Activated CD4-positive, alpha-beta T cell treated with anti-CD3 and anti-CD28 coated beads, Interleukin-2, amount 50 U/mL, for 1 hour (primary cell): ENCODE data around the gene CASTOR1.
"Not testable (repeated sequence)": the region's sequence is repeated elsewhere in the genome, so short reads cannot be mapped to it uniquely, and the experiment has no call there.

Experiments used
- DNase-seq: peaks from one replicate; pipeline ENCODE4 v3.0.0-alpha.2; 2020

Gene CASTOR1

DNA sequence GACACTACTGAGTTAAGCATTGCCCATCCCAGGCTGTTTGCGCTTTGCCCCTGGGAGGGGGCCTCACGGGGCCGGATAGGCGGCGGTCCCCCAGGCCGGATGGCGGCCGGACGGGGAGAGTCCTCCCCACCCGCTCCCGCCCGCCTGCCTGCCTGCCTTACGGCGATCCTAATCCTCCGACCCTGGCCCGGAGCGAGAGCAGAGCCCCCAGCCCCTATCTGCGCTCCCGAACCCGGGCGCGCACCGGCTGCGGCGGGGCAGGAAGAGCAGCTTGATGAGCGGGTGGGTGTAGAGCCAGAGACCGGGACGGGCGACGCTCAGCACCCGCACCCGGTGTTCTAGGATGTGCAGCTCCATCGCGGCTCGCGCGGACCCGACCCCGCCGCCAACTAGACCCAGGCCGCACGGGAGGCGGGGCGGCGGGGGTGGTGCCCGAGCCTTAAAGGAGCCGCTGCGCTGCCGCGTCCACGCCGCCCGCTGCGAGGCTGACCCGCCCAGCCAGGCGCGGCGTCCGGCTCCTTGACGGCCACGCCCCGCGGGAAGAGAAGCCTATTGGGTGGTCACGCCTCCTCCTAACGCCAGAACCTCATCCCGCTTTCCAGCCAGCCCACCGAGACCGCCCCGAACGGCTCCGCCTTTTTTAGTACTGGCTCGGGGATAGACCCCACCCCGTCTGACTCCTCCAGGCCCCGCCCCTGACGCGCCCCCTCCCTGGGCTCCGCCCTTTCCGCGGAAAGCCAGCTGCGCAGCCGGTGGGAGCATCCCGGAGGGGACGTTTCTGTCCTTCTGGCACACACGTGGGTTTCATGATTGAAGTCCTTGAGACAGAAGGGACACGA is at the start of gene CASTOR1:
CASTOR1 (minus strand) TSS at position 365 of the 839 bp plus-strand sequence; CDS start at position 357, 8 bp downstream.
- DNase-seq: peak; percentile 83

DNA sequence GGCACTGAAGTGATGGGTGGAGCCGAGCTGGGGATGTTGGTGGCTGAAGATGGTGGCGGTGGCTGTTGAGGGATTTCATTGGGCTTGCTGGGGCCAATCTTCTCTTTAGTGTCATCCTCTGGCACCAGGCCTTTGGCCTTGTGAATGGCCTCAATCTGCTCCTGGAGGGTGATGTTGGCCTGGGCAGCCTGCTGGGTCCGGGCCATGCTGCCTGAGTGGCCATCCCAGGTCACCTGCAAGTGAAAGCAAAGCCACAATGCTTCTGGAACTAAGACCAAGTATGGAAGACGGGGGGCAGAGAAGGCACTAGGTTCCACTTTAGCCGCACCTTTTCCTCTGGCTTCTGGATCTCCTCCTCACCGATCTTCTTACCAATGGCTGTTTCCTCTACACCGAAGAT is 49.5 kb upstream of the CASTOR1 start:
- DNase-seq: no peak

DNA sequence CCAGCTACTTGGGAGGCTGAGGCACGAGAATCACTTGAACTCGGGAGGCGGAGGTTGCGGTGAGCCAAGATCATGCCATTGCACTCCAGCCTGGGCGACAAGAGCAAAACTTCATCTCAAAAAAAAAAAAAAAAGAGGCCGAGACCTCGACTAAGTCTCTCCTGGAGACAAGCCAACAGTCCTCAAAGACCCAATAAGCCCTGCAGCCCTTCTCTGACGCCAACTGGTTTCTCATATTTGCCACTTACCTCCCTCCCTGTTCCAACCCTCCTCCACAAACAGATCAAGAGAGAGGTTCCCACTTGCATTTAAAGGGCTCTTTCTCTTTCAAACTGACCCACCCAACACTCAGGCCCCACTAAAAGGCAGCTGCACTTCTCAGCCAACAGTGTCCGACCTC is 49.0 kb upstream of the CASTOR1 start:
- not testable (repeated sequence) for DNase-seq

DNA sequence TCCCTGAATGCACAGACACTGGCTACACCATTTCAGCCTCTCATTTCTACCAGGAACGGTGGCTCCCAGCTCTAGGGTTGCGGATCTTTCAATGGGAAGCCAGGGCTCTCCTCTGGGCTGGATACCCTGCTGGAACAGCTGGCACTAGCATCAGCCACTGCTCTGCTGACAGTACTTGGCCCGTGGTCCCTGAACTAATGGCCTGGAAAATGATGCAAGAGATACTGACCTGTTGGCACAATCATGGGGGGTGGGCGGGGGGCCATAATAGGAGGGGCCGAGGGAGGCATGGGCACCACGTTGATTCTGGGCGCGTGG is 48.1 kb upstream of the CASTOR1 start:
- no peak for DNase-seq

DNA sequence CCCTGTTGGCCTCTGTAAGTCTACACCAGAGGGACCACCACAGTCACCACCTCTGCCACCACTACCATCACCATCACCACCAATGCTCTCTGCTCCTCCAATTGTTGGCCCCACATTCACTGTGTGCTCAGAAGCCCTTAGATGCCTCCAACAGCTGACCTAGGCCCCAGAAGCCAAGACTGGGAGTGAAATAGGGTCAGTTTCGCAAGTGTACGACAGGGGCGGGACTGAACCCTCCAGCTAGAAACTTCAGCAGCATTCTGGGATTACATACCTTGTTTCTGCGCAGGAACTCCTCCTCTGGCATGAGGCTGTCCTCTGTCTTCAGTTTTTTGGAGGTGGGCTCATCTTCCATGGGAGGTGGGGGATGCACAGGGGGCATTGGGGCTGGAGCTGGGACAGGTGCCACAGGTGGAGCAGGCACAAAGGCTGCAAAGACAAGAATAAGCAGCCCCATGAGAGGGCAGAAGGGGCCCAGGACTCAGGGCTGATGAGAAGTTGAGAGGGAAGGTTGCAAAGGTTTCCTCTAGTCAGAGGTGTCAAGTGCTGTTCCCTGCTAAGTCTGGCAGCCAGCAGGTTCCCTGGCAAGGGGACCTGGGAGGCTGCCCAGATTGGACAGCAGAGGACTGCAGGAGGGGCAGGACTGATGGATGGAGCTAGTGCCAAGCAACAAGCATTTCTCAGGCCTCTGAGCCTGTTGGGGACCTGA is 47.6 kb upstream of the CASTOR1 start:
- no peak for DNase-seq

DNA sequence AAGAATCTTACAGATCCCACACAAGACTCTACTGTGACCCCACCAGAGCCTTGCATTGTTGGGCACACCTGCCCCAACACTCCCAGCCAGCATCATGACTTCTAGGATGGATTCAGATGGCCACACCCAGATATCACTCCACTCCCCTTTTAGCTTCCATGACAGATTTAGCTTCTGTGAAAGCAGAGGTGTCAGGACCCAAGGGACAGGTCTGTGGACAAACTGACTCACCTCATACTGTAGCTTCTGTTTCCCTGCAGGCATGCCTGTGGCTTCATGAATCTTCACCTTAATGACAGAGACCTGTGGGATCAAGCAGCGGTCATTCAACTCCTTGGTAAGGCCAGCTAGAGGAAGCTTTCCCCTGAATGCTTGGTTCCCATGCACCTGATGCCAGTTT is 45.9 kb upstream of the CASTOR1 start:
- no peak for DNase-seq

DNA sequence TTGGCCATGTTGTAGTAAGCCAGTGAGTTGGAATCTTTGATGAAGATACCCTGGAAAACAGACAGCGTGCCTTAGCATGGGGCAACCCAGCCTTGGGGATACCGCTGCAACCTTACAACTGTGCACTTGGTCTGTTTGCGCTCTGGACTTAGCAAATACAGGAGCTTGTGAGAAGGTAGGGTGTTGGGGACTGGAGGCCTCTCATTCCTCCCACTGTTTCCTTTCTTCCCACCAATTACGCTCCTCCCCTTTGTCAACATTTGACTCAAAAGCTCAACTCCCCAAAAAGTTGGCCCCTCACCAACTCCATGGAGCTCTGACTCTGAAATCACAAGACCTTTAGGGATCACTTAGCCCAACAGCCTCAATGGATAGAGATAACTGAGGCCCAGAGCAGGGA is 45.3 kb upstream of the CASTOR1 start:
- no peak for DNase-seq

DNA sequence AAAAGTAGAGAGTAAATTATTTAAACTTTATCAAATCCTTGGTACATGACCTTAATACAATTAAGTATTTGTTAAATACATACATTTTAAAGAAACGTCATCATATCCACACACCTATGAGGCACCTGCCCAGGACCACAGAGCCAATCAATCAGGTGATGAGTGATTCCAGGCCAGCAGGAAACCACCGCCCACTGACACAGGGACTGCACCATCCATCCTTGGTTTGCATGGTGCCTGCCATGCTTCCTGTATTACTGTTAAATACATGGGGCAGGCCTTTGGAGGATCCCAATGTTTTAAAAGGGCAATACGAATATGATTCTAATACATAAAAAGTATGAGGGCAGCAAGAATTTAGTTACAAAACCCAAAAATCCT is 44.4 kb upstream of the CASTOR1 start:
- DNase-seq: no peak

DNA sequence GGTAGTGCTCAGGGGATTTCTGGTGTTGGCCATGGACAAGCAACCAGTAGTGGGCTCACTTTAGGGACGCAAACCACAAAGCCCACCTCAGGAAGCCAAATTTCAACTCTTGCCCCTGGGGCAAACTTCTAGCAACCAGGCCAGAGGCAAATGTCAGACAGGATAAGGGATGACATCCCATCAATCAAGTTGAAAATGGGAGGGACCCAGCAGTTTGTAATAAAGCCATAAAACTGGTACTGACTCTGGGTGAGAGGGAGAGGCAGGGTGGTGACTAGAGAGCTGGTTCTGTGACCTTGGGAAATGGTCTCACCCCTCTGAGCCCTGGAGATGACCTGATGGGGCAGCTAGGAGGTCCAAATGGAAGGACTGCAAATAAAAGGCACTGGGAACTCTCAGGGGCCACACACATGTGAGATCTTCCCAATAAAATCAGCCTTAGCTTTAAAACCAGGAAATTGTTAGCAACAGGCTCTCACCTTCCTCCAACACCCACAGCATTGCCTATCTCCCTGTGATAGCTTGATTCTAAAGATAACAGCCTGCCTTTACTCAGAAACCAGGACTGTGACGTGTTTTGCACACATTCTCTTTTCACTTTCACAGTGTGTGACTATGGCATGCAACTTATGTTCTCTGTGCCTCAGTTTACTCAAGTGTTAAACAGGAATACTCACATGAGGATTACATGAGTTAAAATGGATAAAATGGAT is 43.8 kb upstream of the CASTOR1 start:
- no peak for DNase-seq

DNA sequence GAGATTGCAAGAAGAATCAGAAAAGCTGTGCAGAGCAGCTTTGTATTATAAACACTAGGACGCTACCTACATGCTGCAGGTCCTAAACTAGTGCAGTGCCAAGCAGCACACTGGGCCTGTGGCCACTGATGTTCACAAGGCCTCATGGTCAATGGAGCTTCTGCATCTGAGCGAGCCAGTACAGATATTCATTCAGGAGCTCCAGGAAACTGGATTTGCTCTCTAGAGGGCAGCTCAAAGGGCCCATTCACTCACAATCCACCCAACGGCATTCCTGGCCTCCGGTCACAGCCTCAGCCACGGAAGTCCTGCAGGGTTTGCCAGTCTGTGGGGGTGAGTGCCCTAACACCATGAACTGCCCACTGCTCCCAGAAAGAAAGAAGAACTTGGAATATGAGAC is 43.2 kb upstream of the CASTOR1 start:
- no peak for DNase-seq

DNA sequence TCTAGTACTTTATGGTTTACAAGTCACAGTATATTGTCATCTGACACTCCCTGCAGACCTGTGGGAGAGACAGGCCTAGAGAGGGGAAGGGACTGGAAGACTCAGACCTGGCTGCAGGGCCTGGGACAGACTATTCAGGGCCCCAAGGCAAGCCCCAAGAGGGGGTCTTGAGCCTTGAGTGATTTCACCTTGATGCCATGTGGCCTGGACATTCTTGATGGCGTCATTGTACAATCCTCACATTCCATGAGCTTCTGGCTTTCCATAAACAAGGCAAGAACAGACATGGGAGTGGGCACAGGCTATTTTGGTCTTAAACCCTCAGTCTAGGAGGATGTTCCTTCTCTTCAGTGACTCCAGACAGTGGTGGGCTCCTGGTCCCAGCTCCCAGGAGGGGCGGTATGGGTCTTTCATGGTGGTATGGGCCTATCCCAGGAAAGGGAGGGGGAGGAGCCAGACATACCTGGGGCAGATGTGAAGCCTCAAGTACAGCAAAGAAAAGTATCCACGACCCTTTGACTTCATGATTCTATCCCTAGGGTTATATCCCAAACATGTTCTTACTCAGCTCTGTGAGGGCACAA is 39.3 kb upstream of the CASTOR1 start:
- no peak for DNase-seq

DNA sequence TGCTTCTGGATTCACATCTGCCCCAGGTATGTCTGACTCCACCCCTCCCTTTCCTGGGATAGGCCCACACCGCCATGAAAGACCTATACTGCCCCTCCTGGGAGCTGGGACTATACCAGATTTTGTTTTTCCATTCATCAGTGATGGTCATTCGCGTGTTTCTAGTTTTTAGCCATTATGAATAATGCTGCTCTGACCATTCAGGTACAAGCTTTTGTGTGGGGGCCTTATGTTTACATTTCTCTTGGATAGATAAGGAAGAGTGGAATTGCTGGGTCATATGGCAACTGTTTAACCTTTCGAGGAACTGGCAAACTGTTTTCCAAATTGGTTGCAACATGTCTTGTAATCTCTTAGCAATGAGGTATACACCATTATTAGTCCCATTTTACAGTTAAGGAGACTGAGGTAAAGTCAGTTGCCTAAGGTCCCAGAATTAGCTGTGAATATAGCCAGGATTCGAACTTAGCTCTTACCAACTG is 38.6 kb upstream of the CASTOR1 start:
- DNase-seq: no peak

DNA sequence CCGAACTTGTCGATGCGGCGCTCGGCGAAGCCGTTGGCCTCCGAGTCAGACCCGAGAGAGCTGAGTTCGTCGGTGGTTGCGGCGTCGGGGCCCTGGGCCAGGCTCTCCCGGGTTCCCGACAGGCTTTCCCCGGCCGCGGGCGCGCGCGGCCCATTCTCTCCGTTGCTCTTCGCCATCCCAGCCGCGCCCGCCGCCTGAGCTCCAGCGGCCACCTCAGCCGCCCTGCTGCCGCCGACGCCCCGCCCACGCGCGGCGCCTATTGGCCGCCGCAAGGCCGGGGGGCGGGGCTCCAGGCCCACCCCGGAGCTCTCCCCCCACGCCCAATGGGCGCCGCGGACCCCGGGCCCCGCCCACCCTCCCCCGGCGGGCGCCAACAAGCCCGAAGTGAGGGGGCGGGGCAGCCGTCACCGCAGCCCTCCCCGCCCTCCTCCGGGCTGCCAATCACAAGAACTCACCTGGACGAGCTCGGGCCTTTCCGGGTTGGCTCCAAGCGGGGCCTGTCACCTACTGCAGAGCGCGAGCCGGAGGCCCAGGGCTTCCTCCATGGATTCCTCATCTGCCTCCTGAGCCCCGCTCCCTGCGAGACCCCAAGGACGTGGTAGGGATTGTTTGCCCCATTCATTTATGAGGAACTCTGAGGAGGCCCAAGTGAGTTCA is 37.5 kb upstream of the CASTOR1 start, which contains the start of gene TBC1D10A:
TBC1D10A (minus strand) TSS at position 236 of the 657 bp plus-strand sequence; CDS start at position 176, 60 bp downstream.
- DNase-seq: peak; percentile 93

DNA sequence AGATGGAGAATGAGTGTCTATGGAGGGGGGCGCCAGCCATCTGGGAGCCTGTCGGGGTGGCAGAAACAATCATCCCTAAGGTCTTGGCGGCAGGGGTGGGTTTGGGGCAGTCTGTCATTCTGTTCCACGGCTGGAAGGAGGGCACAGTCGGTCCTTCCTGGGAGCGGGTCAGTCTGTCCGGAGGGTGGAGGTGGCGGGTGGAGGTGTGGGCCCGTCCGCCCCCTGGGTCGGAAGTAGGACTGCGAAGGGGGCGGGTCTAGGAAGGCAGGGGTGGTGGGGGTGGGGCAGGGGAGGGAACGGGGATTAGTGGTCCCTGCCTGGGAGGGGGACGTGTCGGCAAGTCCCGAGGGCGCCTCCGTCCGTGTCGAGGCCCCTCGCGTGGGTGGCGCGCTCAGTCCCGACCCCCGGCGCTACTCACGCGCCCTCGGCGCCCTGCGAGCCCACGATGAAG is 37.0 kb upstream of the CASTOR1 start:
- peak; percentile 17 for DNase-seq

DNA sequence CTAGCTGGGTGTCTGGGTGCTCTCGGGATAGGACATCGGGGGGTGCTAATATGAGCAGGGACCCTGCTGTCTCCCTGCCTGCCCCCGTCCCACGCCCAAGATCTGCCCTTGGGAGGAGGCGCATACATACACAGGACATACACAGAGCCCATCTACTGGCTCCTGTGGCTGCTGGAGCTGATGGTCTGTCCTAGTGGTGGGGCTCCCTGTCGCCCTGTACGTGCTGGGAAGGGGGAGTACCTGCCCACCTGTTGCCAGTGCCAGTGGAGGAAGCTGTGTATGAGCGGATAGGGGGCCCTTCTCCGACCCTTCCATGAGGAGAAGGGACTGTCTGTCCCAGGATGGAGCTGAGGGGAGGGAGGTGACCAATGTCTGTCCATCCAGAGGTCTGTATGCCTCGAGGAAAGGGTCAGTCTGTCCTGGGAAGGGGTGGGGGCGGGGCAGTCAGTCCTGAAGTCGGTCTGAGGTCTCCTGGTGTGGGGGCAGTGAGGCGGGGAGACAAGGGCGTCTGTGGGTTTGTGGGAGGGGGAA is 36.5 kb upstream of the CASTOR1 start:
- no peak for DNase-seq

DNA sequence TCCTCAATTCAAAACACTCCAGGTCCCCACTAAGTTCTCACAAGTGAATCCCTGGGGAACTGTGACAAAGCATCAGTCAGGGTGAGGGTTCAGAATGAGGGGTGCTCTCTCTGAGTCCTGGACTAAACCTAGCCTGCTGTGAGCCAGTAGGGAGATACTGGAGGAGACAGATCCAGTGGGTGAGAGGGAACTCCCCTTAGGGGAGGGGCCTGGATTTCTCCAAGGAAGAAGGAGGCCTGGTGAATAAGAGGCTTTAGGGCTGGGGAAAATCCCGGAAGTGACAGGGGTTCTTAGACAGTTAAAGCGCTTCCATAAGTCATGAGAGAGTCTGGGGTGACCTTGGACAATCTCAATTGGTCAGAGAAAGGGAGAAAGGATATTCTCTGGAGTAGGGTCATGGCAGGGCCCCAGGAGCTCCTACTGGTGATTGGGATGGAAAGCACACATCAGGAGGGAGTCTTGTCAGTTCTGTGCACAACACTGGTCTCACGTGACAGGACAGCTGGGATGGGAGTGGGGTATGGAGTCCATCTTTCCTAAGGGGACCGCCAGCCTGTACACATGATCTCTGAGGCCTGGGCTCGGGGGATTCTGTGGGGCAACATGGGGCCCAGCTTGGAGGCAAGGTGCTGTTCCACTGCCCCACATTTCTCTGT is 35.9 kb upstream of the CASTOR1 start:
- no peak for DNase-seq

DNA sequence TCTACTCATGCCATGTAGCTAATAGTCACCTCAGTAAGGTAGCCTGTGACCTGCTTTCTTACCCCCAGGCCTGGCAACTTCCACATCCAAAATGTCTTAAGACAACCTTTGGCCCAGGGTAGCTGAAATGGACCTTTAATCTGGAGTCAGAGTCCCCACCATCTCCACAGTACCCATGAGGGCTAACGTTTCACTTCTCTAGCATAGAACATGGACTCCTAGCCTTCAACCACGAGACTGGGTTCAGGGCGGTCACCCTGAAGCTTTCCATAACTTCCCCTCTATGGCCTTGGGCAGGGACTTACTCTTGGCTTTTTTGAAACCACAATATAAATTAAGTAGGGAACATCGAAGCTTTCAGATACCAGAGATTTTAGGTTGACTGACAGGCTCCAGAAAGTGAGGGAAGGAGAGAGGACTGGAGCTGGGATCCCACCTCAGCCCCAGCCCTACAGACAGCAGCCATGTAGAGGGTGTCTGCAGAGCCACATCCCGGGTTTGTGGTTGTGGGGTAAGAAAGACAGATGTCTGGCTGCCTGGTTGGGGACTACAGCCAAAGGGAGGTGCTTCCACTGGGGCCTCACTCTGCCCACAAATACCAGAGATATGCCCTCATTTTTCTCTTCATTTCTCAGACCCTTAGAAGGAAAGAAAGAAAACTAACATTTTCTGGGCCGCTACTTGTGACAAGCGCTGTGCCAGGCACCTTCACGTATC is 34.9 kb upstream of the CASTOR1 start:
- DNase-seq: peak; percentile 25

DNA sequence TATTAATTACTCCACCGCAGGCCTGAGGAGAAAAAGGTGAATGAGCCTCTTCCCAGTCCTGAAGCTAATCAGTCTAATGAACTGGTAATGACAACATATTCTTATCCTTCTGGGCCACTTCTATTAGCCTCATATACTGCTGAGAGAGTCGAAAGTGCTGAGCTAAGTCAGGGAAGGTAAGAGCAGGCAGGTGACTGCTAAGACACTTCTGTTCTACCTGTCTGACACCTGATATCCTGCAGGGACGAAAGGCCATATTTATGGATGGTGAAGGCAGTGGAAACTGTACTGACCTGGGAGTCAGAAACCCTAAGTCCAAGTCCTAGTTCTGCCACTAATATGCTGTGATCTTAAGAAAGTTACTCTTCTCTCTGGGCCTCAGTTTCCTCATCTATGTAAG is 33.9 kb upstream of the CASTOR1 start:
- no peak for DNase-seq

DNA sequence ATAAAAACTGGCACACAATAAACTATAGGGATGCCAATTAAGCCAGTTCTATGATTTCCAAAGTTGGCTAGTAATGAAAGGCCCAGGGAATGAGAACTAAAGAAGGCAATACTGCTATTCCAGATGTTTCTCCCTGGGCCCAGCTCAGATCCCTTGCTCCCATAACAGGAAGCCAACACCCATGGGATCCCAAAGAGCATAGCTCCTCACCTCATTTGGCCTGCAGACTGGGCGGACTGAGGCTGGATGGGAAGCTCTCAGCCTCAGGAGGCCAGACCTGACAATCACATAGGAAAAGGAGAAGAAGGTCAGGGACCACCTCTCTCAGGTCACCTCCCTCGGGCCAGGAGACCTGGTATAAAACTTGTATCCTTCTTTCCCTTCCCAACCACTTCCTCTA is 32.2 kb upstream of the CASTOR1 start:
- no peak for DNase-seq

DNA sequence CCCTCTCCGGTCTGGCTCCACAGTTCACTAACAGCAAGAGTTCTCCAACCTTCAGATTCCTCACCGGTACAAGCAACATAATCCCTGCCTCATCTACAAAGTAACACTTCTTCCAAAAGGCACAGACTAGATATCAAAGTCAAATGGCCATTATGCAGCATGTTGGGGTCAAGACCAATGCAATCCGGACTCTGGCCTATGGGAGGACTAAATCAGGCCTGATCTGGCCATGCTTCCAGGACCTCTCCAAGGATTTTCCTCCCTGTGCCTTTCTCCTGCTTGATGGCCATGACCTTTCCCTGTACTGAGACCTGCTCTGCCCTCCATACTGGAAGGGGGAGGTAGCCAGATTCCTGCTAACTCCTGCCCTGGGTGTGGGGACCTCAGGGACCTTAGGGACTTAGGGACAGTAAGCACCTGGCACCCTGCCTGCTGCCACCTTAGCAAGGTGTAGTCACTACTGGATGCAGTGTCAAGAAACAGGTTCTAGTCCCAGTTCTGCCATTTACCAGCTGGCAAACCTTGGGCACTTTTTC is 30.8 kb upstream of the CASTOR1 start:
- no peak for DNase-seq
